Posterior vena cava (tissue), 2 donors: Measurements from ENCODE around the gene AGBL1. TPM values are rescaled to one million over a fixed set of nuclear protein-coding genes. Genes with fewer than 3 reads are reported as not detected.

Experiments
- DNase-seq: peaks from one replicate; pipeline ENCODE4 v3.0.0-alpha.2; 2020; ENCODE audit warnings: low spot score
- intact Hi-C, 2 donors: fragments of 100-400 bp; cut with DNase I; formaldehyde crosslinking; loops; one replicate each; pipeline versions ENCODE4 v1.14.1 to v1.14.2; 2022 to 2023
- total RNA-seq, 2 donors: library from RNA; stranded (reverse); fragmentation: NEBNext Ultra II Directional; extraction: Animal tissue kit (Norgen Biotek cat#: 25700); gene quantifications; one replicate each; pipeline ENCODE4 v1.2.1, GENCODE V29; 2021
- donor health status: DM: yes; HTN: yes; CAD: no.
- donor health status: DM: yes; HTN: yes; CAD: no.

Gene AGBL1
- total RNA-seq, 2 donors from 2014 or later: not detected

DNA sequence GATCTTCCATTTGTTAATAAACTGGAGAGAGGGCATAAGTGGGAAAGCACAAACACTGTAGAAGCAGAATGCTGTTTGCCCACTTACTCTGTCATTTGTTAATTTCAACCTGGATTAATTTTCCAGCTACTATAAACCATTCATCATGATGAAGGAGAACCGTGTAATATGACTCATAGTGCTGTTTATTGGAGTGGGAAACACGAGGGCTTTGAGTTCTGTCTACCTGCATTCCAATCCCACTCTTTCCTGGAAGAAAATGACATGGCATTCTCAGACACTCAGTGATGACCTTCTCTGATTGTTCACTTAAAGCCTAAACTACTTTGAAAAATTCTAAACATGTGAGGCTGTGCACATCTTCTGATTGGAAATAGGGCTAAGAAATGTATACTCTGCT lies 826.7 kb downstream of the AGBL1 start:
- DNase-seq: no peak

DNA sequence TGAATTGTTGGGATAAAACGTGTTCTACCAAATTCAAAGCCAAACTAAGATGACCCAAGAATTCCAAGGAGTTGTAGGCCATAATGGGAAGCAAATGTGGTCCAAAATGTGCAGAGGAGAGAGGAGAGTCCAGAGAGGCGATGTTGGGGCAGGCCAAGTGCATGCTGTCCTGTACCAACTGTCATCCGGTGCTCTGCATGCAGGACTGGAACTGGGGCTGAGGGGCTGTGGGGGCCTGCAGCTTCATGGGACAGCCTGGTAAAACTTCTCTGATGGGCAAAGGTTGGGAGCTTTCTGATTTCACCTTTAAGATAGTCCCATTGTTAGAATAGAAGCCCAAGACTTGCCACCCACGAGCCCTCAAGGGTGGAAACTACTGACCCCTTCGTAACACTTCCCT lies 831.4 kb downstream of the AGBL1 start:
- intact Hi-C loops: no loop called here

More for the DNA sequence above, 826.7 kb downstream of the AGBL1 start:
- intact Hi-C loops: no loop called here

DNA sequence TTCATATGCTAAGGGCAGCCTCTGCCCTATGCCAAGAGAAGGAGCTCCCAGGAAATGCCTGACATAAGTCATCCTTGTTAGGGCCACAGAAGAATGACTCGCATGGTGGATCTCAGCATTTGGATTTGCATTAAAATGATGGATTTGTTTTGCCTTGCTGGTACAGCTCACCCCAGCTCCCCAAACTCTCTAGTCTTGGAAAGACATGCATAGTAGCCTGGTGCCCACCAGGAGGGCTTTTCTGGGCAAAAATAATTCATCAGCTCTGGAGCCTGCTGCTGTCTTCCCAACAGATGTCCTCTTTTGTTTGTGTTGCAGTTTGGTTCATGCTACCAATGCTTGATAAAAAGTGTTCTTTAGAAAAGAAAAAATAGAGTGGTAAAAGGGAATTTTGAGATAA lies 833.0 kb downstream of the AGBL1 start:
- intact Hi-C loops: no loop called here
- DNase-seq: no peak

More for the DNA sequence above, 831.4 kb downstream of the AGBL1 start:
- no peak for DNase-seq

DNA sequence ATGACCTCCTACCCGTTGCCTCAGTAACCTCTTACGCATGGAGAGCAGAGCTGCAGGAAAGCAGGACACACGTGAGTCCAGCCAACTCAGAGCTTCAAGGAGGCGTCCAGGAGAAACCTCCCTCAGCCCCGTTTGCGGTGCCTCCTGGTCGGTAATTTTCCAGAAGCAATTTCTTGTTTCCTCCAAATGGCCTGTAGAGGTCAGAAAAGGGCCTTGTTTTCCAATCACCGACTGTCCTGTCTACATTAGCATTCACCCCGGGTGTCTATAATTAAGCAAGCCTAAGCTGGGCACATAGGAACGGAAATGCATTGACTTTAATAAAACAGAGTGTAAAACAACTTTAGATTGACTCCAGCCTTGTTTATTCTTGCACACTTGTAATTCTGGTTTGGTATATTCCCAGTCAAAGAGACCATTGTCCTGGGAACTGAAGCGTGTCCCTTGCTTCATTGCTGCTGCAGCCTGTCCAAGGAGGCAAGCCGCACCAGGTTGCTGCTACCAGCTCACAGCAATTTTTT lies 836.2 kb downstream of the AGBL1 start:
- intact Hi-C loops: no loop called here
- no peak for DNase-seq

DNA sequence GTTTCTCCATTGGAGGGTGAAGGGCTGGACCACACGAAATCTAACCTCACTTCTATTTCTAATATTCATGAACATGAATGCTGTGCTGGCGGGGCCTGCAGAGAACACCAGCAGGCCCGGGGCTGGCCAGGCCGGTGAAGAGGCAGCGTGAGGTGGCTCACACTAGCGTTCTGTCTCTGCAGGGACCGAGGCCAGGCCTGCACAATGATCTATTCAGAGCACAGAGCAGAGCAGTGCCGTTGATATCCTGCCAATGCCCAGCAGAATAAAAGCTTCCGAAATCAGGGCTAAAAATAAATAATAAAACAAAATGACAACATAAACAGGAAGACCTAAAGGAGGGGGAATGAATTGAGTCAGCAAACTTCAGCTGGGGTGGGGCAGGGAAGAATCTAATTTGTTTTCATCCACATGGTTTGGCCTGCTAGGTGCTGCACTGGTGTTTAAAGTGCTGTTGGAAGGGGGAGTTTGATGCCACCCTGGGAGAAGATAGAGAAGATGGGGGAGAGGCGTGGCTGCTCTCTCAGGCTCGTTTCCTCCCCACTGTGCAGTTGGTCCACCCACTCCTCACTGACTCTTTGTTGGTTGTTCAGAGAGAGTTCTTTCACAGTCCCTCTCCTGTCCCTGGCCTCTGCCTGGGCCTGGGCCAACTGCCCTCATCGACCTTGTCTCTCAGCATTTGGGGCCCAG lies 837.1 kb downstream of the AGBL1 start:
- no peak for DNase-seq
- intact Hi-C loops: no loop called here

DNA sequence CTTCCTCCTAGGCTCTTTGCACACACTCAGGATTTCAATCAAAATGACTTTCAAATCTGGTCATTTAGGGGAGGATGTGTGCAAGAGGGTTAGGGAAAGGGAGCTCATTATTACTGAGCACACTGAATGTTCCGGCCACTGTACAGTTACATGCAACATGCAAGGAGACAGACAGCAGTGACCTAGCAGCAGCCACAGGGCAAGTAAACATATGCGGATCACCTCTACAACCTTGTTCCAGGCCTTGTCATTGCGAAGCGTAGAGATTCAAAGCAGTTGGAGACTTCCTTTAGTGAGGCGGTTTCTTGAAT lies 837.6 kb downstream of the AGBL1 start:
- DNase-seq: no peak
- intact Hi-C loops: no loop called here

DNA sequence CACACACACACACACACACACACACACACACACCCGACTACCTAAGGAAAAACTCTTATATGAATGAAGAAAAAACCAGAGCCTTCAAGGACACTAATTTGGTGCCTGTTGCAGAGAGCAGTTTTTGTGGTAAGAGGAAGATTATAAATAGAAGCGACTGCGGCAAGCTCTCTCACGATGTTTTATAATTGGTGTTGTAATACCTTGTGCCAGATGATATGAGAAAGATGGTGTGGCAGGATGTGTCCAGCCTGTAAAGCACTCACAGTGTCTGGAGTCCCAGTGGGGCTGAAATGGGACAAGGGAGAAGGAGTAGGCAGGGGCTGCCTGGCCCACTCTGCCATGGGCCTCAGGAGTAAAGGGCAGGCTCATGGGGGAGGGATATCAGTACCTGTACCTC lies 839.9 kb downstream of the AGBL1 start:
- DNase-seq: no peak
- intact Hi-C loops: no loop called here

DNA sequence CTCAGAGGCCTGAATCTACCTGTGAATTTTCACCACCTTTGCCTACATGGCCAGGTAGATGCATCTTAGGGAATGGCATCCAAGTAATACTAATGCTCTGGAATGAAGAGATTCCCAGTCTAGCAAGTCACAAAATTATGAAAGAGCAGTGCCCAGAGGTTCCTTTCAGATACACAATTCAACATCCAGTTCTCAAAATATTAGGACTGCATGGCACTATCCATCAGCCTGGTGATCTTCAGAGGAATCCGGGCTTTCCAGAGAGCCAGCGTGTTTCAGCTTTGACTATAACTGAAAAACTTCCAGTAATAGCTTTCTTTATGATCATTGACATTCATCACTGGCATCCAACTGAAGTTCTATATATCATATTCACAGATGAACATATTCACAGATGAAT lies 849.8 kb downstream of the AGBL1 start:
- intact Hi-C loops: no loop called here
- DNase-seq: no peak

DNA sequence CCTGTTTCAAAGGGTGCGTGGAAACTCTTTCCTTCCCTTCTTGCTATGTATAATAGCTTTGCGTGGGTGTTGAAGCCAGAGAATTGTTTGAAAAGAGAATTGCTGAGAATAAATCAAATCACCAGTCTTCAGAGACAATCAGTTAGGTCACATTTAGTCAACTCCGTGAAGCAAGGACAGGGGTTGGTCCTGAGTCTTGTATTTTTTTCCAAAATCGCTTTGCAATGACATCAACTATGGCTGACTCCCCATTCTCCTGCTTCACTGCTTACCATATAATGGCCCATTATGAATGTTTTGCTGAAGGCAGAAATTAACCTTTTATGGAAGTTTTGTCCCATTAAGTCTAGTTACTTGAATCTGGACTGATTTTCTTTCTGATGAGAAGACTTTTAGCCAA lies 852.8 kb downstream of the AGBL1 start:
- DNase-seq: no peak
- intact Hi-C loops: no loop called here

DNA sequence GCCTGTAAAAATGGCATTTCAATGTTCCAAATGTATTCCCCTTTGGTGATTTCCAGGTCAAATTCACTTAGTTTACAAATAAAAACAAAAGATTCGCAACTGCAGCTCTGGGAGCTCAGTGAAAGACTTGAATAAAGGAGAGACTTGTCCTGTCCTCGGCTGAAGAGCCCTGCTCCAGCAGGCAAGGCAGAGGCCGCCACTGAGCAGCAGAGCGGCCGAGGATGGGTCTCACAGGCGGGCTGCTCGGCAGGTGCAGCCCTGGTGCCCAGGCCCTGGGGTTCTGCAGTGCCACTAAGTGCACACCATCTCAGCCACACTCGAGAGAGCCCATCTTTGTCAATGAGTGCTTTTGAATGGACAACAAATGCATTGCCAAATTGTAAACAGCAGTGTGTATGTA lies 856.2 kb downstream of the AGBL1 start:
- DNase-seq: no peak
- intact Hi-C loops: no loop called here

DNA sequence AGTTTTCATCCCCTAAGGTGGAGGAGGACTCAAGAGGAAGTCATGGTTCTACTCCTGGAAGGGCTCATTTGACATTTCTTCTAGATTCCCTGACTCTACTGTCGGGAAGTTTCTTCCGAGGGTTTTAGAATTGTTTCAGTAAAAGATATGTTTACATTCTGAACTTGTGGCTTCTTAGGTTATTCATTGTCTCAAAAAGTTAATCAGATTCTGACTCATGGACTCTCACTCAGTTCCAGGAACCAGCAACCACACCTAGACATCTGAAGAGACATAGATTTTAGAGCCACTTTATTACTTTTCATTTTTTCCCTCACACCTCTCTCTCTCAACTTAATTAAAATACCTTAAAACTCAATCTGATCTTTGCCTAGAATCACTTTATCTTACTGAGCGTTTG lies 862.6 kb downstream of the AGBL1 start:
- DNase-seq: no peak
- intact Hi-C loops: no loop called here

DNA sequence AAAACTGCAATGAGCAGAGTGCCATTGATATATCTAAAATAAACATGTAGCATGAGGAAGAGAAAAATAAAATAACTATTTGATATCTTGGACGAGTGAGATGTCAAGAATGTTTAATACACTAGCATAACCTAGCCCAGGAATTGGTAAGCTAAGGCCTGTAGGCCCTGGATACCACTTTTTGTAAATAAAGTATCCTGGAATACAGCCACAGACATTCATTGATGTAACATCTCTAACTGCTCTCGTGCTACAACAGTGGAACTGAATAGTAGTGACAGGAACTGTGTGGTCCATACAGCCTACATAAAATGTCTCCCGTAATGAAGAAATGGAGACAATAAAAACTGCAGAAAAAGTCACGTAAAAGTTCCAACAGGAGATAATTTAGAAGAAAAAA lies 869.0 kb downstream of the AGBL1 start:
- intact Hi-C loops: no loop called here
- DNase-seq: no peak

DNA sequence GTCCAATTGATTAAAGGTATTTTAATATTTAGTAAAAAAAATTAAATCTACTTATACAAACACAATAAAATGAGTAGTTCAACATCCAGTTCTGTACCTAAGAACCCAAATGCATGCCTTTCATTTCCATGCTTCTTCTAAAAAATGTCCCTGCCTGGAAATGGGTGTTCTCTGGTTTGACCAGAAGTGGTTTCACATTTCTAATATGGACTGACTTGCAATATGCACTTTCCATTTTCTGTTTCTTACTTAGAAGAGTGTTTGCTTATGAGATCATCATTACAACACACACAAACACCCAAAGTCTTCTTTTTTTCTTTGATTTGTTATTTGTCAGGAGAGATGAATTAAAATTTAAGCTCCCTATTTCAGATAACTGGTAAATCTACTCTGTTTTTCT lies 879.6 kb downstream of the AGBL1 start:
- intact Hi-C loops: no loop called here
- DNase-seq: no peak

DNA sequence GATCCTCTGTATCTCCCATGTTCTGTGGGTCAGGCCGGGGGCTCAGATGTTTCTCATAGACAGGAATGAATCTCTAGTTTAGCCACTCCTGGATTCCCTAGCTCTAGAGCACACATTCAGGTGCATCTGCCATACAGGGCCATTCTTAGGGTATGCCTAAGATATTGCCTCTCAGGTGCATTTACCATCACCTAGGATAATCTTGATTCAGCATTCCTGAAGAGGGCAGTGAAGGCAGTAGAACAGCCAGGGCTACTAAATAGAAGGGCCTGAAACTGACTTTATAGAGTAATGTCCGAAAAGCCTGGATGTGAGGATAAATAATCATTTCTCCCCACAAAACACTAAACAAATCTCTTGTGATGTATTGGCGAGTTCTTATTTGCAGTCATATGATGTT lies 882.0 kb downstream of the AGBL1 start:
- DNase-seq: no peak
- intact Hi-C loops: no loop called here

DNA sequence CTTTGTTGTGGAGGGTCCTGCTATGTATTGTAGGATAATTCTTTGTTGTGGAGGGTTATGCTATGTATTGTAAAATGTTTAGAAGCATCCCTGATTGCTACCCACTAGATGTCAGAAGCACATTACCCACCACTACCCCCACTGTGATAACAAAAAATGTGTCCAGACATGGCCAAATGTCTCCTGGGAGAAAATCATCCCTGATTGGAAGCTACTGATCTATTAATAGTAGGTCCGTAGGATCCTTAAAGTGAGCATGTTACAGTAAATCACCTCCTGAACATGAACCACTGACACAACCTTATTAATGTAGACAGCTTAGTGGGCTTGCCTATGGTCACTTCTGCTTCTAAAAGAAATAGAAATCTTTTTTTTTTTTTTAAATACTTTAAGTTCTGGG lies 884.6 kb downstream of the AGBL1 start:
- no peak for DNase-seq
- intact Hi-C loops: no loop called here

DNA sequence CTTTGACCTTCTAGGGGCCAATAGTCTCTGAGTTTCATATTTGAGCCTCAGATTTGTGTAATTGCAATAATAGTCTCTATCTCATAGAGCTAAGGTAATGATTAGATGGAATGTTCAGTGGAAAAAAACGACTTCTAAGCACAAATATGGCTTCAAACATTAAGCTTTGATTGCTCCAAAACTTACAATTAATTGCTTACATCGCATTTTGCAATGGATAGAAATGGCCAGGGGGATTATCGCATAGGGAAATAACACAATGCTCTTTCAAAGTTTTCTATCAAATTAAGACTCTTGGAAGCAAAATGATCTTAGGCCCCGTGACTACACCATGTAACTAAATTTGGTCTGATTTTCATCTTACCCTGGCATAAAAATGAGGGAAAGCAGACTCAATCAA lies 888.6 kb downstream of the AGBL1 start:
- no peak for DNase-seq
- intact Hi-C loops: no loop called here

DNA sequence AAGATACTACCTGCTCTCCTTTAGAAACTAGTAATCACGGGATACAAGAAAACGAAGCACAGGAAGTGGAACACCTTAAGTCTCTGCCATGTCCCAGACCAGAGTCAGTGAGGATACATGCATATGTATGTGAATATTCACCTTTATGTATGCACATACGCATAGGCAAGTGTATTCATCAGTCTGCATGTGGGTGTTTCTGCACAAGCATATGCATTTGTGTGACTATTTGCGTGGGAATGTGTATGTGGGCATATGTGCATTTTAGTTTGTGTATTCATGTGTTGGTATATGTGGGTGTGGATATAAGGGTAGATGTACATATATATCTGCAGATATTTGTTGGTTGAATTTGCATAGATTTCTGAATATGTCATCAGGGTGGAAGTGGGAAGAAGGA lies 889.7 kb downstream of the AGBL1 start:
- no peak for DNase-seq
- intact Hi-C loops: no loop called here

DNA sequence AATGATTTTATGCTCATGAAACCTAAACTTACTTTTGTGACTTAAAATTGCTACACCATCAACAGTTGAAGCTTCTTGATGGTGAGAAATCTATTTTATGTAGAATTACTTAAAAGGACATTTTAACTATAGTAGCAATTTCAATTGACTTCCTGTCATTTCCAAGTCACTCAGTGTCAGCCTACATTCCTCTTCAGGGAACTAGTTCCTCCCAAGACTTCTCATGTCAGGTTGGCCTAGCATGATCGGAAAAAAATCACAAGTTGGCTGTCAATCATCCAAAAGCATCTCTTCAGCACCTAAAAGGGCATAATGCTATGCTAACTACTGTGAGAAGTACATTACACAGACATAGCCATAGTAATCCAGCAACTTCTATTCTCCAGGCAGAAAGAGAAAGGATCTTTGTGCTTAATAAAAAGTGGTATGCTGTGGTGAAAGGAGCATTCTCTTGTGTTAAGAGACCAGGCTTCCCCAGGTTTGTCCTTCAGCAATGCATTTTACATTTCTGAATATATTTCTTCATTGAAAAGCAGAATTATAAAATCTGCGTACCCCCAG lies 893.7 kb downstream of the AGBL1 start:
- intact Hi-C loops: no loop called here
- no peak for DNase-seq

DNA sequence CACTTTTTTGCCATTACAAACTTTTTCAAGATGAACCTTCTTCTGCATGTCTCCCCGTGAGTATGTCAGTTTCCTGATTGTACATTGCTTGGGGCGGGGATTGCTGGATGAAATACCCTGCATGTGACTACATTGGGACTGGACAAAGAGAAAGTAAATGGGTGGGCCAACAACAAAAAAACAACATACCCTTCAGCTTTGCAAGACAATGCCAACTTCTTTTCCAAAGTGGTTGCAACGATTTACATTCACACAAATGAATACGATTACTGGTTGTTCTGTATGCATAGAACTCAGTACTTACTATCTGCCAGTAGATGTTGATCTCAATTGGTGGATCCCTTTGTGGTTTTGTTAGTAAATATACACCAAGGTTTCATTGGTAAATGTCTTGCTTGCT lies 908.4 kb downstream of the AGBL1 start:
- intact Hi-C loops: no loop called here
- DNase-seq: no peak

DNA sequence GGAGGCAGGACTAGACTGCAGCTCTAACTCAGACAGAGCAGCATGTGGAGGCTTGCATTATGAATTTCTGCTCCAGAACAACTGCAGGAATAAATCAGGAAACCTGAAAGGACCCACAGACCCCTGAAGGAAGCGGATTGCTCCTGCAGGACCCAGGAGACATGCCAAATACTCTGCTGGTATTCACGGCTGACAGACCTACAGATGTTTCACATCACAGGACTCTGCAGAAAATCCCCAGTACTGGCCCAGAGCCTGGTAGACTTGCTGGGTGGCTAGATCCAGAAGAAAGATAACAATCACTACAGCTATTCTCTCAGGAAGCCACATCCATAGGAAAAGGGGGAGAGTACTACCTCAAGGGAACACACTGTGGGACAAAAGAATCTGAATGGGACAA lies 942.1 kb downstream of the AGBL1 start:
- intact Hi-C loops: loop anchor here in 1 of 2 donors (2.0 kb wide), 1 partner anchor 41 kb away; no protein-coding TSS in a partner anchor
- no peak for DNase-seq

DNA sequence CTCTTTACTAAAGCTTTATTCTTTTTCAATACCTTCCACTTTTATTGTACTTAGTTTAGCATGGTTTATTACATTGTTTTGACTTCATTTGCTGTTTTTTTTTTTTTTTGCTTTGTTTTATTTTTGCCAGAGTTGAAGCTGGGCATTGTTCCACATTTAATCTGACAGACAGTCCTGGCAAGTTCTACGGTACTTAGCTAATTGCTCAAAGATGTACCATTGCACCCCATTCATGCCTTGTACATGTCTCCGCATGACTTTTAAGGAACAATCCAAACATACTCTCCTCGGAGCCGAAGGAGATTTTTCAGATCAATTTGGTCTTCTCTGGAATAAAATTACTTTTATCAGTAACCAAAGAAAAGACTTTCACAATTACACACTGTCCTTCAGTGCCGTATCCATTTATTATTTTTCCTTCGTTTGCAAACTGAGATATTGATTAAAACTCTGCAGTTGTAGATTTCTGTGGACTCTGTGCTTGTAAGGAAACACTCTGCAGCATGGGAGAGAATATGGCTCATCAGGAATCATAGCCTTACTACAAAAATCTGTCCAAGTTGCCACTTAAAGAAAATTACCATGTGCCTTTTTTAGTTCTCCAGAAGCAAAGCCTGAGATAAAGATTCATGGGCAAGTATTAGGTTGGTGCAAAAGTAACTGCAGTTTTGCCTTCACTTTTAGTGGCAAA lies 952.0 kb downstream of the AGBL1 start:
- intact Hi-C loops: no loop called here
- no peak for DNase-seq
